Midbrain (tissue), 1 donor: ENCODE measurements around the gene TGM2.

Experiments
- DNase-seq: peaks from one replicate; lab custom pipeline; 2025; lab: John Stamatoyannopoulos, UW

TGM2 gene

DNA sequence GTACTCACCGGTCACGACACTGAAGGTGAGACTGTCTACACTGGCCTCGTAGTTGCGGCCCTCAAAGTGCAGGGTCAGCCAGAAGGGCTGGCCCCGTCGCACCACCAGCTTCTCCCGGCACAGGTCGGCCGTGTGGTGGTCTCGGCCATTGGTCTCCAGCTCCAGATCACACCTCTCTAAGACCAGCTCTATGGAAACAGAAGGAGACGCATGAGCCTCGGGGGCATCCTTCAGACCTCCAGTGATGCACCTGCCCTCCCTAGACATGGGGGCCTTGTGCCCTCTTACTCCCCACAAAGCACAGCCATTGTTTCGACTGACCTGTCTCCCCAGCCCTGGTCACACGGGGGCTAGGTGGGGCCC lies 3.7 kb downstream of the TGM2 start:
- DNase-seq = no peak

DNA sequence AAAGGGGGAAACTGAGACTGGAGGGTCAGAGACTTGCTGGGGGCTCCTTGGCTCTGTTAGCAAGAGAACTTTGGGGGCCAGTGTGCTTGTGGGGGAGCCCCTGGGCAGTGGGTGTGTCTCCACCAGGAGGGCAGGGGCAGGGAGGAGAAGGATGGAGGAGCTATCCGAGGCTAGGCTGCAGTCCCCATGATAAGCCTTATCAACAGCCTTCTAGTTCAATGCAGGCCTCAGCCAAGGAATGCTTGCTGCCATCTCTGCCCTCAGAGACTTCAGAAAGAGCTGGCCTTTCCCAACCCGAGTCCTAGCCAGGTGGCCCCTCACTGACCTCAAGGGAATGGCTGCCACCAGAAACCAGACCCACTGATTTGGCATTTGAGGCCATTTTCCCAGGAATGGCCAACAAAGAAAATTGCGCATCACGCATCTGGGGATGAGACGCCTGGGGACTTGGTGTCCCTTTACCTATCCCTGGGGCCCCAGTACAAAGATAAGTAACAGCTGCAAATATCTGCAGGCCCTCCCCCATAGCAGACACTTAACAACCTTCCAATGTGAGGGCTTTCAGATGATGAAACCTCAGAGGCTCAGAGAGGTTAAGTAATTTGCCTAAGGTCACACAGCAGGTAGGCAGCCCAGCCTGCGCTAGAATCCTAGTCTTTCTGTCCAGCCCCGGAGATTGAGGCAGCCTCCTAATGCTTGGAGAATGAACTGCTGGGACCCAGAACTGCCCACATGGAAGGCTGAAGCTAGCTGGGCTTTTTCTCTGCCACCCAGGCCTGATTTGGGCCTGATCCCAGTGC lies 4.9 kb downstream of the TGM2 start:
- DNase-seq = no peak

DNA sequence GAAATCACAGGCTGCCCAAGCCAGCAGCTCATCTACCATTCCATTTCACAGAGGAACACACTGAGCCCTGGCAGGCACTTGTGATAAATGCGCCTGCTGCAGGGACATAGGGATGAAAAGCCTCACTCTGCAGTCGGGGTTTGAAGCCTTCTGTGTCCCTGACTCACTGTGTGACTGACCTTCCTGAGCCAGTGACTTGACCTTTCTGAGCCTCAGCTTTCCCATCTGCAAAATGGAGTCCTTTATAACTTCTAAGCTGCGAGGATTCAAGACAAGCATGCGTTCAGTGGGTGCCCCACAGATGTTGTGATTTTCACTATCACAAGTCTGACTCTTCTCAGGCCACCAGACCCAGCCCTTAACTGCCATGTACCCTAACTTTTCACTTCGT lies 5.5 kb downstream of the TGM2 start:
- no peak for DNase-seq

DNA sequence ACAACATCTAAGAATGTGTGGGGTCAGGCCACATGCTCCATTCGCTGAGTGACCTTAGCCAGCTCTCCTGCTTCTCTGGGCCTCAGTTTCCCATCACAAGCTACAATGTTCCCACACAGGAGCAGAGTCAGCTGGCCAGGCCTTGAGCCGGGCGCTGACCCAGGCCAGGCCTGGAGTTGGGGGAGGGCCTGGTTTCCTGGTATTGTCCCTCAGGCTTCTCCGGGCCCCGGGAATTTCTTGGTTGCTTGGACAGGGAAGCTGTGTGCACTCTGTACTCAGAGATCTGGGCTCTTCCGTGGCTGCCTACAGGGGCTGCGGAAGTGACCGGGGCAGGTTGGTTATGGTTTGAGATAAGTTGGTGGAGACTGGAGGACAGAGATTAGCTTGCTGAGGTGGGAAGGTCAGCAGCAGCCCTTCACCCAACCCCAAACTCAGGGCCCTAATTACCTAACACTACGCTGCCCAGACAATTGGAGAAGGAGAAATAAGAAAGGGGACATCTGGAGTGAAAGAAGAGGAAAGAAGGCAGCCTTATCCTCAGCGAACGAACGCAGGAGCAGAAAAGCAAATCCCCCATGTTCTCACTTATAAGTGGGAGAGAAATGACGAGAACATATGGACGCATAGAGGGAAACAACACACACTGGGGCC lies 6.2 kb downstream of the TGM2 start:
- DNase-seq = no peak

DNA sequence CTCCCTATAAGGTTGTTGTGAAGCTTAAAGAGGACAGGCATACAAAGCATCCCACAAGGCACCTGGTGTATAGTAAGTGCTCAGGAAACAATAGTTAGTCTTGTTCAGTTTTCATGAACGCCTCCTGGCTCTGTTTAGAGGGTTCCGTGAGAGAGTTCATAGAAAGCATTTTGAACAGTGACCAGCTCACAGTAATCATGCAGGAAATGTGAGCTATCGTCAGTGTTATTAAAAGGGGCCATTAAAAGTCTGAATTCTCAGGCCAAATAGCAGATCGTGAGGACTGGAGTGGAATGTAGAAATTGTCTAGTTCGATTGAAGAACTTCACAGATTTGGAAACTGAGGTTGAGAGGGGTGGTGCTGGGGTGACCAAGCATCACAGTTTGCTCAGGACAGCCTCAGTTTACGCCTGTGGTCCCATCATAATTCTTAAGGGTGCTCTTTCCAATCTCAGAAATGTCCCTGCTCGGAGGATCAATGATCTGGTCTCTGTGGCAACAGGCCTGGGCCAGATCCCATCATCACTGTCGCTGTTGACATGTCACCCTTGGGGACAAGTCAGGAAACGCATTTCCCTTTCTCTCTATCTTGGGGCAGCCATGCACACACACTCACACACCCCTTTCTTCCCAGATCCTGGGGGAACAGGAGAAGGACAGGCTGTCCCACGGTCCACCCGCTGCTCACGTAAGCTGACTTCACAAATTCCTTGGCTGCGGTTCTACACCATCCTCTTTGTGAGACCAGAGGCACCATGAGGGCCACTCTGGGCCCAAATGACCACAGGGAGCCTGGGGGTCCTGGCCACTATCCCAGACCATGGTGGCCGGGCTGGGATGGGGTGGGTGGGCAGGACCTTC lies 7.2 kb downstream of the TGM2 start:
- no peak for DNase-seq

DNA sequence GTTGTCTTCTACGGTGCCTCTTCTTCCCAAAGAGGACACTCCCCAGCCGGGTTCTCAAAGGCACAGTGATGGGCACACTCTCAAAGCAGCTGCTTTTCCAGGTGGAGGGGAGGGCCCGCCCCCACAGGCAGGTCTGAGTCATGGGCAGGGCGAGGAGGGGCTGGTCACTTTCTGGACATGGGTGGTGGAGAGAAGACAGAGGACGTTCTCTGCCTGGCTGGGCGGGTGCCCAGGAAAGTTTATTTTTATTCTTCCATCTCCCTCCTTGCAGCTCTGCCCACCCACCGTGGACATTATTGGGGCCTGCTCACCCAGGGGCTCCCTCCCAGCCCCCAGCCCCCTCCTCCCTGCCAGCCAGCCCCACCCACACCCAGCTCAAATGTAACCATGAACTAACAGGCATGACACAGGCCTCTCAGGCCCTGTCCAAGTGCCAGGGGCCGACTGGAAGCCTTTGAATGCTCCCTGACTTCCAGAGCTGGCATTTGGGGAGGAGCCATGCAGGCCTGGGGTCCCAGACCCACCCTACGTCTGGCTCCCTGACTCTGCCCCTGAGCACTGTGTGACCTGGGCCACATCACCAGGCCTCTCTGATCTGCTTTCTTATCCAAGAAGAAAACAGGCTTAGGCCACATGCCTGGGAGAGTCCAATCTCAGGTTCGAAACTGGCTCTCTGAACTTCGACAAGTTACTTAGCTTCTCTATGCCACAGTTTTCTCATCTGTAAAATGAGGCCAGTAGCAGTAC lies 8.0 kb downstream of the TGM2 start:
- DNase-seq = no peak

DNA sequence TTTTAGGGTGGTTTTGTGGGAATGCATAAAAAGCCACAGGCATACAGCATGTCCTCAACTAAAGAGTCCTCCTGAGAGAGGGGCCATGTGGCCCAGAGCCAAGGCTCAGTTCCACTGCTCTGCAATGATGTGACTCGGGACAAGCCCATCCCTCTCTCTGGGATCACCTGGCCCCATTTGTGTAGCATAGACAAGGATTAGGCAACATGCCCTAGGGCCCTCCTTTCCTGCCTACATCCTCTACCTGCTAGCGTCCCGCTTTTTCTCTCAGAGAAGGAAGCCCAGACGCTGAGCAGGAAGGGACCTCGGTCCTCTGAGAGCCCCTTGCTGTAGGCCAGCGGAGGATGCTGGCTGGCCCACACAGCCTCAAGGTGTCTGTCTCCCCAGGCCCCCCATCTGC lies 8.8 kb downstream of the TGM2 start:
- DNase-seq = no peak

DNA sequence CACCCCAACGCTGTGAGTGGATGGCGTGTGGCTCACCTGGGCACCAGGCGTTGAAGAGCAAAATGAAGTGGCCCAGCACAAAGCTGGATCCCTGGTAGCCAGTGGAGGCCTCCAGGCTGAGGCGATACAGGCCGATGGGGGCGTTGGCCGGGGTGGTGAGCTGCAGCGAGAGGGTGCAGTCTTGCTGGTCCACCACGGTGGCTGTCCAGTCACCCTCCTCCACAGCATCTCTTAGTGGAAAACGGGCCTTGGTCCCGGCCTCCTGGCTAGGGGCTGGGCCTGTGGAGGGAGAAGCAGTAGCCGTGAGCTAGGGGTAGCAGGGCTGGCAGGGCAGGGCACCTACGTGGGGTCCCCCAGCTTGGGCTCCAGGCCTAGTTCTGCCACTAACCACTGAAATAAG lies 9.3 kb downstream of the TGM2 start:
- no peak for DNase-seq

DNA sequence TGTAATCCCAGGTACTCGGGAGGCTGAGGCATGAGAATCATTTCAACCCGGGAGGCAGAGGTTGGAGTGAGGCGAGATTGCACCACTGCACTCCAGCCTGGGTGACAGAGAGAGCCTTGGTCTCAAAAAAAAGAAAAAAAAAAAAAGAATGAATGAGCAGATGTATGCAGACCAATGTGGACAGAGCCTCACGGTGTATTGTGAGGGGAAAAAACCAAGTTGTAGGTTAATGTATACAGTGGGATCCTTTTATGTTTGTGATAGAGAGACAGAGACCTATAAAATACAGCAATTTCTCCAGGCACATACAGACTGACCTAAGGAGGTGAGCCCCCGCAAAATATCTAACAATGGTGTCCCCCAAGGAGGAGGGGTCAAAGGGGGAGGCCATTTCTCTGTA lies 11.7 kb downstream of the TGM2 start:
- no peak for DNase-seq

DNA sequence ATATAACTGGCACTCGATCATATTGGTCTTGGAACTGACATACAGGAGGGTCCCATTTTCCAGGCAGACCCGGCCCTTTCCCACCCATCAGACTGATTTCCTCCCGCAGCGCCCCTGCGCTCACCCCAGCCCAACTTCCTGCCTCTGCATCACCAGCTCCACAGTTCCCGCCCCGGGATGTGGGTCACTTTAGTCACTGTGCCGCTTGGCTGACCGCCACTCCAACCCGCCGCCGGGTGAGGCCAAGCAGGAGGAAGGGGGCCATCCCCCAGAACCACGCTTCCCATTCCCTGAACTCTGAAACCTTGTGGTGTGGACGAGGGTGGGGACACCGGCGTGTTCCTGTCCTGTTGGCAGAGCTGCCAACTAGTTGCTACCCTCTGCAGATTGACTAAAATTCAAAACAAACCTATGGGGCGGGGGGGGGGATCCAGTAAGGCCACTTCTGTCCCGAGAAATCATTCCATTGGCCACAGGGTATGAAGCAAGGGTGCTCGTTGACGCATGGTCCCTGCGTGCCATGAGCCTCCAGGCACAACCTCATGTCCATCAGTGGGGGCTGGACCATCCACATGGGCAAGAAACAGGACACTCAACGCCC lies 12.3 kb downstream of the TGM2 start:
- DNase-seq = no peak

DNA sequence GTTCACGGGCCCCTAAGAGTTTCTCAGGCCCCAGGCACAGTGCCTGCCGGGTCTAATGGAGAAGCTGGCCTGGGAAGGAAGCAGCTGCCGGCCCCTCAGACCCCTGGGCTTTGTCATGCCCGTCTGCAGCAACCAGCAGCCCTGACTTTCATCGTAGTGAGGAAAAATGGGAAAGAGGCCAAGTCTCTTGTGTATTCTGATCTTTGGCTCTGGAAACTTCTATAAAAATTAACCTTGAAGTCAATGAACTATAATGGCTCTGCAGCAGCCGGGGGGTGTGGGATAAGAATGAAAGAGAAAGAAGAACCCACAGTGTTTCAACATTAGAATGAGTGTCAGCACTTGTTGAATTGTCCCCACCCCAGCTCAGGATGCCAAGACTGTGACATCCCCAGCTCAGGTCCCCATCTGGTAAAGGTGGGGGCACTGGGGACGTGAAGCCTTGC lies 12.9 kb downstream of the TGM2 start:
- DNase-seq = no peak

DNA sequence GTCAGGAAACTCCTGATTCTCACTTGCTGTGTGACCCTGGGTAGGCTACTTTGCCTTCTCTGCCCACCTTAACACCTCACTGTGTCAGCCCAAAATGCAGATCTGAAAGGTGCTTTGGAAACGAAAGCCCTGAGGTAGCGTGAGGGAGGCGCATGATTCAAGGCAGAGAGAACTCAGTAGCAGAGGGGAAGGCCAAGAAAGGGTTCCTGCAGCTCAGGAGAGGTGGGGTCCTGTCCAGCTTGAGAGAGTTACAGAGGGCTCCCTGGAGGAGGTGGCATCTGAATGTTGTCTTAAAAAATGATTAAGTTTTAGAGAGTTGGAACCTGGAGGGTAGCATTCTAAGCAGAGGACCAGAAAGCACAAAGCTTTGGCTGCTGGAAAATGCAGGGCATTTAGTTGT lies 13.6 kb downstream of the TGM2 start:
- no peak for DNase-seq

DNA sequence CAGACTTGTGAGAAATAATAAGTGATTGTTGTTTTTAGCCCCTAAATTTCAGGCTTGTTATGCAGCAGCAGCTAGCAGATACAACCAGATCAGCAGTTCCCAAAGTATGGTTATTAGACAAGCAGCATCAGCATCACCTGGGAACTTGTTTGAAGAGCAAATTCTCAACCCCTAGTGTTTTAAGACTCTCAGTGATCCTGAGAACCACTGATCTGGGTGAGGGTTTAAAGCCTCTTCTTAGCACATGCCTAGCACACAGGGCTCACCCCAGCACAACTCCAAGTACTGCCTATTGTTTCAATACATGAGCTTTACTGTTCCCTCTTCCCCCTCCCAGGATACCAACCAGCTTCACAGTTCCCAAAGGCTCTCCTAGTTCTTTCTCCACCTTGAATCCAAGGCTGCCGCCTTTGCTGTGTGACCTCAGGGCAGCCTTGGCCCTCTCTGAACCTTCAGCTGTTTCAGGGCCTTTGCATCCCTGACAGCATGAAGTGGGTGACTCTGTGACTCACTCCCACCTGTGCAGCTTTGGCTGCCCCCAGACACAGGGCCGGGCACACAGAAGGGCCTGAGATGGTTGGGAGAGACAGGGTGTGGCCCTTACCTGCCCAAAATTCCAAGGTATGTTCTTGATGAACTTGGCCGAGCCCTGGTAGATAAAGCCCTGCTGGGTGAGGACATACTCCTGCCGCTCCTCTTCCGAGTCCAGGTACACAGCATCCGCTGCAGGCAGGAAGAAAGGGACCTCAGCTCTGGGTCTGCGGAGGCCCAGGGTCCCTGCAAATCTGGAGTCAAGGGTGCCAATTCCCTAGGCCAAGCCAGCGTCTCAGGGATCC lies 14.5 kb downstream of the TGM2 start:
- DNase-seq = no peak

DNA sequence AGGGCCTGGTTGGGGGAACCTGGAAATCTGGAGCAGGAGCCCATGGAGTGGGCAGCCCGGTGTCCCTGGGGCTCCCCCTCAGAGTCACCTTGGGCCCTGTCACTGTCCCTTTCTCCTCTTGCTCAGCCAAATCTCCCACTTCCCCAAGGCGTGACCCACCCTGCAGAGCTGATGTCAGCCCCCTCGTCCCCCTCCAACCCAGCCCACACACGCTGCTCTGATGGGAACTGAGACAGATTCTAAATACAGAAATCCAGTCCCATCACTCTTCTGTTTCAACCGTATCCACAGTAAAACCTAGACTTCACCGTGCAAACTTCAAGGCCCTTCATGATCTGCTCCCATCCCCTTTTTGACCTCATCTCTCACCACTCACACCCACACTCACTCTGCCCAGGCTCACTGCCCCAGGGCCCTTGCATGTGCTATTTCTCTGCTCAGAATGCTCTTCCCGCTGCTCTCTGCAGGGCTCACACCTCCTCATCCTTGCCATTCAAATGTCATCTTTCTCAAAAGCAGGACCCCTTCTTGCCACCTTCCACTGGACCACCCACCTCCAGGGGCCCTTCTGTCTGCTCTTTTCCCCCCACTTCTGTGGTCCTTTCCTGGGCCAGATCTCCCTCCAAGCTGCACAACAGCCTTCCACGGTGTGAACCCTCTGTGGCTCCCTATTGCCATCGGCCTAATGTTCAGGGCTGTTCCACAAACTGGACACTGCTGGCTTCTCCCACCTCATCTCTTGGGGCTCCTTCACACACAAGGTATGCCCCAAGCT lies 16.6 kb downstream of the TGM2 start:
- DNase-seq = no peak

DNA sequence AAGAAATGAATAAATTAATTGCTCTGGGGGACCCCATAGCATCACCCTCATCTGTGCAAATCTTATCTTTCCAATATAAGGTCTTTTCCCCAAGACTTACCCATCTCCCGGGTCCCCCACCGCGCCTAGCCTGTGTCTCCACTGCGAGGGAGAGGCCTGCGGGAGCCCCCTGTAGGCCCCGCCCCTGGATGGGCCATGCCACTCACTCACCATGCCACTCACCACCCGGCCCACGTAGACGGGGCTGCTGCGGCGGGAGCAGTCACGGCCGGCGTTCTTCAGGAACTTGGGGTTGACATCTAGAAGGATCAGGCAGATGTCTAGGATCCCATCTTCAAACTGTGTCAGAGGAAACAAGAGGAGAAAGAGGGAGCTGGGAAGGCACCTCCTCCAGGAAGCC lies 17.3 kb downstream of the TGM2 start:
- DNase-seq = no peak

DNA sequence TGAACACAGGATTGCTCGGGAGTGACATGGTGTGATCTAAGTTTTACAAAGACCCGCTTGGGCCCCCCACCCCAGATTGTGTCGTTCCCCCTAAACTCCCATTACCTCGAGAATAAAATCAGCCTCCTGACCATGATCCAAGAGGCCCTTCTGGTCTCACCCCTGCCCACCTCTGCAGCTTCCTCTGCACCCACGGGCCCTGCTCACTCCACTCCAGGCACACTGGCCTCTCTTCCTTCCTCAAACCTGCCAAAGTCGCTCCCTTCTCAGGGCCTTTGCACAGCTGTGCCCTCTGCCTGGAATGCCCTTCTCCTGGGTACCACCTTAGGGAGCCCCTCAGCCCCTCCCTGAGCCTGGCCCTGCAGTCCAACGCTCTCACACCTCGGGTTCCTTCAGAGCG lies 17.9 kb downstream of the TGM2 start:
- no peak for DNase-seq

DNA sequence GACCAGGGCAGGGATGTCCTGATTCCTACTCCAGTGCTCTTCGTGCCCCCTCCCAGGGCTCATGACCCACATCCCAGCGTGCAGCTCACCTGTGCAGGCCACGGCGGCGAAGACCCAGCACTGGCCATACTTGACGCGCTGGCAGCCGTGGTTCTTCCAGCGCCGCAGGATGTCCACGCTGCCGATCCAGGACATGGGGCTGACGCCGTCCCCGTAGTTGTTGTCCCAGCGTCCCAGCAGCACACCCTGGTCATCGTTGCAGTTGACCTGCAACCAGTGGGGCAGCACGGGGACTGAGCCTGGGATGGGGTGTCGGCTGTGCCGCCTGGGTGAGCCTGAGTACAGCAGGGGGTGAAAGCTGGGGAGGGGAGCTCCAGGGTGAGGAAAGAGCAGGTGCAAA lies 18.4 kb downstream of the TGM2 start:
- DNase-seq = no peak

DNA sequence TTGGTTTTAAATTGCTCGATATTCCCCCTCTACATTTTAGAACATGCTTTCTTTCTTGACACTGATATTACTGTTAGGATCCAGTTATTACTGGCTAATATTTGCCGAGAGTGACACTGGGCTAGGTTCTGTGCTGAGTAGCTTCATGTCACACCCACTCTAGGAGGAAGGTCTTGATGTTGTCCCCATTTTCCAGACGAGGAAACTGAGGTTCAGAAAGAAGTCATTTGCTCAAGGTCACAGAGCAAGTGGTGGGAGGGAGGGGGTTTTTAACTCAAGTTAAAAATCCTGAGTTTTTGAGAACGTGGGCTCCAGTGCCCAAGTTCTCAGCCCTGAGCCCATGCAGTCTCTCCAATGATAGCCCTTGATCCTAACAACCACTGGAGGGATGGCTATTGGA lies 18.9 kb downstream of the TGM2 start:
- no peak for DNase-seq

DNA sequence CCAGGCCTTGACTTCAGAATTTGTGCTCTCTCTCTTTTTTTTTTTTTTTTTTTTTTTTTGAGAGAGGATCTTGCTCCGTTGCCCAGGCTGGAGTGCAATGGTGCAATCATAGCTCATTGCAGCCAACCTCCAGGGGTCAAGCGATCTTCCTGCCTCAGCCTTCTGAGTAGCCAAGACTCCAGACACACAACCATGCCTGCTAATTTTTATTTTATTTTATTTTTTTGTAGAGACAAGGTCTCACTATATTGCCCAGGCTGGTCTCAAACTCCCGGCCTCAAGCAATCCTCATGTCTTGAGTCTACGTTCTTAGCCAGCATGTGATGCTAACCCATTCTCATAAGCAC lies 19.4 kb downstream of the TGM2 start:
- DNase-seq = no peak
